Activated T-cell treated with anti-CD3 and anti-CD28 coated beads for 48 hours (primary cell): ENCODE results near the gene SETSIP.
"Not testable (repeated sequence)": the region's sequence is repeated elsewhere in the genome, so short reads cannot be mapped to it uniquely, and the experiment has no call there.

Experiments
- DNase-seq: peaks from one replicate; pipeline ENCODE4 v3.0.0-alpha.2; 2020; ENCODE audit warnings: low read depth

SETSIP gene

DNA sequence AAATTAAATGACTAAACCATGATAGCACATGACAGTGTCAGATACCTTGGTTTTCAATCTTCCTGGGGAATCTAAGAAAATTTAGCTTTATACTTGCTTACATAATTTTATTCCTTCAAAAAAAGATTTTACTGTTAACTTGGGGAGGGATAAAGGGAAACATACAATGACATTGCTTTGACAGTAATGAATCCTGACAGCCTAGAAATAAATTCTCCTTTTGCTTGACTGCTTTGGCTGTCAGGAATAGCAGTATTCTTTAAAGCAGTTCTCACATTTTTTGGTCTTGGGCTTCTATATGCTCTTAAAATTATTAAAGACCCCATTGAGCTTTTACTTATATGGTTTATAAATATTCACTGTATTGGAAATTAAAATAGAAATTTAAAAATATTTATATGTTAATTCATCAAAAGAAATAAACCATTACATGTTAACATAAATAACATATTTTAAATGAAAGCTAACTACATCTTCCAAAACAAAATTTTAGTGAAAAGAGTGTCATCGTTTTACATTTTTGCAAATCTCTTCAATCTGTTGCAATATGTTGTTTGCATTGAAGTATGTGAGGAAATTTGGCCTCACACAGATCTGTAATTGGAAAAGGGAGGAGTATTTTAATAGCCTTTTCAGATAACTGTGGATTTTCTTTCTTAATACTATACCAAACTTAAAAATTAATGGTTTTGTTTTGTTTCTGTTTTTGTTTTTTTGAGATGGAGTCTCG lies 29.3 kb downstream of the SETSIP start:
- no peak for DNase-seq

DNA sequence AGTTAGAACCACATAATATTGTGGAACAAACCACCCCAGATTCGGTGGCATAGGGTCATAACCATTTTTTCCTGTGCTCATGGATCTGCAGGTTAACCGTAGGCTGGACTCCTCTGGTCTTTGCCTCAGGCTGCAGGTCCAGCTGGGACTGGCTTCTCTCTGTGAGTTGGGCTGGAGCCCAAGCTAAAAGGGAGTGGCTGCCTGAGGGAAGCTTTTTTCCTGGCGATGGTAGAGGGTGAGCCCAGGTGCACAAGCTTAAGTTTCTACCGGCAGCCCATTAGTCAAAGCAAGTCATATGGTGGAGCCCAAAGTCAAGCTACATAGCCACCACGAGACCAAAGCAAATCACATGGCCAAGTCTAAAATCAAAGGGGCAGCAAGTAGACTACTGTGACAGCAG lies 31.6 kb downstream of the SETSIP start:
- no peak for DNase-seq

DNA sequence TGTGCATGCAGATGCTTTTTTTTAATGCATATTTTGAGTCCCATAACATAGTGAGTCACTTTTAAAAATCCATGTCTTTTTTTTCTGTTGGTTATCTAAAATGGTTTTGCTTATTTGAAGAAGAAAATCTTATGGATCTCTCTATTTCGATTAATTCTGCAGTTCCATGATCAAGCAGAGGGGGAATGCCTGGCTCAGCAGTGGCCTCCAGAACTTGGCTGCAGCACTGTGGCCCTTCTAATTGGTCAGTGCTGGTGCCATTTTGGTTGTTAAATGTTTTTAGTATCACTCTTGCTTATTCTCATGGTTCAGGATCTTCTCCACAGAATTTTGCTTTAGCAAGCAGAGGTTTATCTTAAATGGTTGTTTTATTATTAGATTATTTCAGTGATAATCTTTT lies 34.2 kb downstream of the SETSIP start:
- no peak for DNase-seq

DNA sequence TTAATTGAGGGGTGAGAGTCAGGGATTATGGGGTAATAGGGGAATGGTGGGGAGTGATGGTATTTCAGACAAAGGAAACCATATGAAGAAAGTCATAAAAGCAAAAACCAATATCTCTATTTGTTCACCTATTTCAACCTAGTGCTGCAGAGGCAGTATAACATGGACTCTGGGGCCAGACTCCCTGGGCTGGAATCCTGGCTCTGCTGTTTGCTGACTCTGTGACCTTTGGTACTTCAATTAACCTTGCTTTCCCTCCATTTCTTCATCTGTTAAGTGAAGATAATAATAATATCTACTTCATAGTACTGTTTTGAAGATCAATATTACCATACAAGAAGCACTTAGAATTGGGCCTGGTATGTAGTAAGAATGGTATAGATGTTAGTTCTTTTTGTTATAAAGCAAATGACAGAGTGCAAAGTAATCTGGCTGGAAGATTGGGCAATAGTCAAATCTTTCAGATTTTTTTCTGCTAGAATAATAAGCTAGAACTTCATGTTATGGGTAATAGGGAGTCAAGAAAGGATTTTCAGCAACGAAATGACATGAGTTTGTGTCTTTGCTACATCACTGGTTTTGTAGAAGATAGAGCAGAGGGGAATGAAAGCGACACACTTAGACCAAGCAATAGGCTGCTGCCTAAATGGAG lies 36.4 kb downstream of the SETSIP start:
- DNase-seq, result no peak

DNA sequence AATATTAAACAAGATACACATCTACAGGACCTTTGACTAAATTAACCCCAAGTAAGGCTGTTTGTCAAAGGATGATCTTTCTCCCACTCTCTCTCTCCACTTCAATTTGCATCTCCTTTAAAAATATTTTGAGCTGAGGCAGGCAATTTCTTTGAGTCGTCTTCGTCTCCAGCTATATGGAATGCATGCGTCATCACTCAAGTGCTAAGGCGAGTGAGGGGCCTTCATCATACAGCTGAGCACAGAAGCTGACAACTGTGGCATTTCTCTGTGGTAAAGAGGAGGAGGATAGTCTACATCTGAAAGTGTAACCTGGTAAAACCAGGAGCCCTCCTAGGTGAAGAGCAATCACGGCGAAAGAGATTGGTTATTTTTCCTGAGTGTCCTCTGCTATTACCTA lies 37.8 kb downstream of the SETSIP start:
- no peak for DNase-seq

DNA sequence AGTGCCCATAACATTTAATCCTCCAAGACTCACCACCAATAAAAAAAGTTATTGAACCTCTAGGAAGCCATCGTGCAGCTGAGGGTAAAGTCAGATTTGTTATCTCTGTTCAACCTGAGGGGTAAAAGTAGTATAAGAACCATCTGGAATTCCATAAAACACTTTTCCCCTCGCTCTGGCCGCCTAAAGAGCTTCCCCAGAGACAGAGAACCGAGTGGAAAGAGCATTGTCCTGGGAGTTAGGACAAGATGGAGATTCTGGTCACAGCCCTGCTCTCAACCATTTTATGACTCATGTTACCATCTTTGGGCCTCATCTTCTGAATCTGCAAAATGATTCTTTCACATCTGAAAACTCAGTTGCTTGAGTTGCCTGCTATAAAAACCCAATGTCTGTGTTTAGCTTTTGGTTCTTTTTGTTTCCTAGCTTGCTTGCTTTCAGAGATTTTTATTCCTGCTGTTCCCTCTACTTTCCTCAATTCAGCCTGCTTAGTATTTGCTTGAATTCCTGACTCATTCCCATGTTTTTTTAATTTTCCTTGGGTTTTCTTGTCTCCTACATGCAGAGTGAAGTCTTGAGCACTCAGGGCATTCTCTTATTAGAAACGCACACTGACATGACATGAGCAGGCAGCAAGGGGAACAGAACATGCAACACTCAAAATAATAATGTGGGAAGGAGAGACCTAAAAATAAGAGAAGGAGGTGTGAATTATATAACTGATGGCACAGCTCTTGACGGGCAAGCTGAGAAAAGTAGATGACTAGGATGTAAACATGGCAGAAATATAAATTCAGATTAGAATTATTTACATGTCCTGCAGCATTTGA lies 43.7 kb downstream of the SETSIP start:
- no peak for DNase-seq

DNA sequence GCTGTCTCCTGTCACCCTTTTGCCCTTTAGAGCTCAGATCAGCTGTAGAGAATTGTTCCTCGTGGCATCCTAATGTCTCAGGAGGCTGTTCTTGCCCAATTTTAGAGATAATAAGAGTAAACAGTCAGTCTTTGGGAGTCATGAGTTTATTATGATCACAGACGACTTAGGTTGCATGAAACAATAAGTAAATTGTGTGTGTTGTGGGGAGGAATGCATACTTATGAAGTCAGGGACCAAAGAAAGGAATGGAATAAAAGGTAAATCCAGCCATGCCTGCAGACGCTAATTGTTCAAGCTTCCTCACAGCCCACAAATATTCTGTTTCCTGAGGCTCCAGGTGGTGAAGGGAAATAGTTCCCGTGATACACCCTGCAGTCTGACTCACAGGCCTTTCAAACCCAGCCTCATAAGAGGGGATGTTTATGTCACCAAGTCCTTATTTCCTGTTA lies 44.5 kb downstream of the SETSIP start:
- no peak for DNase-seq

DNA sequence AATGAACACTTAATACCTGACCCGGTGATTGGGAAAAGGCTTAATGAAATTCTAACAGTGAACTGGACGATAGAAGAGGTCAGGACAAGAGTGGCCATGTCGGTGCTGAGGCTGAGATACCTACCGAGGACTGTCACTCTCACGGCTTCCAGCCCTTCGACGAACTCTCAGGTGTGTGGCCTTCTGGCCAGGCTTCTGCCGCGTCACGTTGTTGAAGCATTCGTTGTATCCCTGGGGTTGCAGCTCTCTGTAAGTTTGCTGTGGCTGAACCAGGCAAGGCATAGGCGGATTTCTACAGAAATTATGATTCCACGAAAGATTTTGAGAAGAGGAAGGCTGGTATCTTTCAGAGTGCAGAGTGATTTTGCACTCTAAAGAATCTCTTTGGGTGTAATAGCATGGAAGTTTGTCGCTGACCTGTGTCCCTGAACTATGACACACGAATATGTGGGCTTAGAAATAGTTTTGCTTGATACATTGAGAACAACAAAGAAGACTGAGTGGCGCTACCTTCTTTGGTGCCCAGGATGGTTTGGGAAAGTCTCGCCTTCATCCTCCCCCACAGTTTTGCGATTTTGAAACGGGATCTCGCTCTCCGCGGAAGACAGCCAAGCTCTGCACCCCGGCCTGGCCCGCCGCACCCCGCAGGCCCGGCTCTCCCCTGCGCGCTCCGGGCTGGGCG lies 45.8 kb downstream of the SETSIP start:
- DNase-seq, result no peak

DNA sequence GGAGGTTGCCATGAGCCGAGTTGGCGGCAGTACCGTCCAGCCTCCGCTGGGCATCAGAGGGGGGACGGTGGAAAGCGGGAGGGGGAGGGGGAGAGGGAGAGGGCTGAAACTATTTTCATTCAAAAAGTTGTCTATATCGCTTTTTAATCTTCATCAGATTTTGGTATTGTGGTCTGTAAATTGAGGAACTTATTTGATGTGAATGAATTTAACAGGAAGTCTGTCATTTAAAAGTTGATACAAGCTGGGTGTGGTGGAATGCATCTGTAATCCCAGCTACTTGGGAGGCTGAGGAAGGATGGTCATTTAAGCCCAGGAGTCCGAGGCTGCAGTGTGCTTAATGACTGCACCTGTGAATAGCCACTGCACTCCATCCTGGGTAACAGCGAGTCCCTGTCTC lies 48.4 kb downstream of the SETSIP start:
- DNase-seq, result no peak

DNA sequence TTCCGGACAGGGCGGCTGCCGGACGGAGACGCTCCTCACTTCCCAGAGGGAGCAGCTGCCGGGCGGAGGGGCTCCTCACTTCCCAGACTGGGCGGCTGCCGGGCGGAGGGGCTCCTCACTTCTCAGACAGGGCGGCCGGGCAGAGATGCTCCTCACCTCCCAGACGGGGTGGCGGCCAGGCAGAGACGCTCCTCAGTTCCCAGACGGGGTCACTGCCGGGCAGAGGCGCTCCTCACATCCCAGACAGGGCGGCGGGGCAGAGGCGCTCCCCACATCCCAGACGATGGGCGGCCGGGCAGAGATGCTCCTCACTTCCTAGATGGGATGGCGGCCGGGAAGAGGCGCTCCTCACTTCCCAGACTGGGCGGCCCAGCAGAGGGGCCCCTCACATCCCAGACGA lies 49.2 kb downstream of the SETSIP start:
- DNase-seq, result not testable (repeated sequence)
